T-helper 1 cell treated with Interleukin-12 subunit alpha and Interleukin-12 subunit beta and Interleukin-4 antibody, amounts not matched to agents 30 ng/mL and 1 ng/mL, for 36 hours (primary cell): ENCODE results near the gene WFDC10A. TPM values are rescaled to one million over a fixed set of nuclear protein-coding genes. Genes with fewer than 3 reads are reported as not detected.
"Not testable (repeated sequence)": the region's sequence is repeated elsewhere in the genome, so short reads cannot be mapped to it uniquely, and the experiment has no call there.

ENCODE experiments used
- intact Hi-C: fragments of 100-400 bp; cut with micrococcal nuclease; formaldehyde crosslinking; loops from one replicate; pipeline ENCODE4 v1.15.1; 2024
- total RNA-seq: library from RNA; stranded (reverse); gene quantifications from 2 replicates; pipeline ENCODE4 v1.2.3, GENCODE V29; 2022

Gene WFDC10A
- total RNA-seq, 1 donor from 2014 or later: not detected

DNA sequence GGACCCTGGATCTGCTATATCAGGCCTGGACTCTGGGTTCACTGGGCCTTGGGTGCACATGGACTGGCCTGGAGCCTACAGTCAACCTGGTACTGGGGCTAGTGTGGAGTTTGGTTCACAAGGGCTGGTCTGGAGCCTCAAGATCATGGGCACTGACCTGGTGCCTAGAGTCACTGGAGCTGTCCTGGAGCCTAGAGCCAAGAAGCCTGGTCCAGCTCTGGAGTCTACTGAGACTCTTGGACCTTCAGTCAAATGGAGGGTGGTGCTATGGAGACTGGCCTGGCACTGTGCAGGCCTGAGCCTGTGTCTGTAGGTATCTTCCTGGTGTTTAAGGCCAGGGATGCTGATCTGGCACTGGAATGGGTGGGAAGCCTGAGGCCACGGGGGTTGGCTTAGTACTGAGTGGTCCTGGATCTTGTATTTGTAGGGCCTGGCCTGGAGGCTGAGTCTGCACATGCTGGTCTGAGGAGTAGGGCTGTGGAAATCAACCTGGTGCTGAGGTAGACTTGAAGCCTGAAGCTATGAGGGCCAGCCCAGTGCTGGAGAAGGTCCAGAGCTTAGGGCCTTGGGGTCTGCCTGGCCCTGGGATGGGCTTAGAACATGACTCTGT is 18.0 kb downstream of the WFDC10A start:
- intact Hi-C loops: no loop called here

DNA sequence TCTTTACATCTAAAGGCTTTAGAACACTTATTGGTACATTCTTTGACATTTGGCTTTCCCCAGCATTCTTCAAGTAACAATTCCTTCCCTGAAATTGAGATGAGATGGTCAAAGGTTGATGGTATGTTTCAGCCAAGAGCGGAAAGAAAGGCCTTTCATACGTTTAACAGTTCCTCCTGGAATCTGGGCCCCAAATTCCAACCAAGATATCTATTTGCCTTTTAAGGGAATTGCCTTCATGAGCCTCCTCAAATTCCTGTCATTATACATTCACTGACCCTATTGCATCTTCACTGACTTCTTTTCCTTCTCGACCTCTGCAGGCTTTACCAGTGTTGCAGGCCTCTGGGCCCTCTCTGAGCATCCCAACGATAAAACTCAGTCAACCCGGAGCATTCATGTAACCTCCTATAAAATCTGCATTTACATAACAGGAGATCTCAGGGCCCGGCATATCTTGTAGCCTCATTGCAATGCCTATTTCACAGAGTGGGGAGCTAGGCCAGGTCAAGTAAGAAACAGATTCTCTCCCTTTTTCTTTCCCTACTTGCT is 19.8 kb downstream of the WFDC10A start:
- intact Hi-C loops: no loop called here

DNA sequence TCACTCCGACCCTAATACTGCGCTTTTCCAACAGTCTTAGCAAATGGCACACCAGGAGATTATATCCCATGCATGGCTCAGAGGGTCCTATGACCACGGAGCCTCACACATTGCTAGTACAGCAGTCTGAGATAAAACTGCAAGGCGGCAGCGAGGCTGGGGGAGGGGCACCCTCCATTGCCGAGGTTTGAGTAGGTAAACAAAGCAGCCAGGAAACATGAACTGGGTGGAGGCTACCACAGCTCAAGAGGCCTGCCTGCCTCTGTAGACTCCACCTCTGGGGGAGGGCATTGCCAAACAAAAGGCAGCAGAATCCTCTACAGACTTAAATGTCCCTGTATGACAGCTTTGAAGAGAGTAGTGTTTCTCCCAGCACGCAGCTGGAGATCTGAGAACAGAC is 22.2 kb downstream of the WFDC10A start:
- intact Hi-C loops: not testable (repeated sequence)

DNA sequence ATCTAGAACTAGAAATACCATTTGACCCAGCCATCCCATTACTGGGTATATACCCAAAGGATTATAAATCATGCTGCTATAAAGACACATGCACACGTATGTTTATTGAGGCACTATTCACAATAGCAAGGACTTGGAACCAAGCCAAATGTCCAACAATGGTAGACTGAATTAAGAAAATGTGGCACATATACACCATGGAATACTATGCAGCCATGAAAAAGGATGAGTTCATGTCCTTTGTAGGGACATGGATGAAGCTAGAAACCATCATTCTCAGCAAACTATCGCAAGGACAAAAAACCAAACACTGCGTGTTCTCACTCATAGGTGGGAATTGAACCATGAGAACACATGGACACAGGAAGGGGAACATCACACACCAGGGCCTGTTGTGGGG is 27.5 kb downstream of the WFDC10A start:
- intact Hi-C loops: not testable (repeated sequence)

DNA sequence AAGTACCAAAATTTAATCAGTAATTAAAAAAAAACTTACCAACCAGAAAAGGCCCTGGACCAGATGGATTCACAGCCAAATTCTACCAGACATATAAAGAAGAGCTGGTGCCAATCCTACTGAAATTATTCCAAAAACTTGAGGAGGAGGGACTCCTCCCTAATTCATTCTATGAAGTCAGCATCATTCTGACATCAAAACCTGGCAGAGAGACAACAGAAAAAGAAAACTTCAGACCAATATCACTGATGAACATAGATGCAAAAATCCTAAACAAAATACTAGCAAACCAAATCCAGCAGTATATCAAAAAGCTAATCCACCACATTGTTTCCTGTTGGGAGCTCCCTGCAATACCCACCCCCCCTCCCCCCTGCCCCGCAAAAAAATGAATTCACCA is 40.6 kb downstream of the WFDC10A start, which contains the start of gene WFDC11:
TSS of gene WFDC11 (minus strand) at position 101 of the 400 bp plus-strand sequence. CDS start 19,639 bp downstream, outside the sequence.
- intact Hi-C loops: no loop called here

DNA sequence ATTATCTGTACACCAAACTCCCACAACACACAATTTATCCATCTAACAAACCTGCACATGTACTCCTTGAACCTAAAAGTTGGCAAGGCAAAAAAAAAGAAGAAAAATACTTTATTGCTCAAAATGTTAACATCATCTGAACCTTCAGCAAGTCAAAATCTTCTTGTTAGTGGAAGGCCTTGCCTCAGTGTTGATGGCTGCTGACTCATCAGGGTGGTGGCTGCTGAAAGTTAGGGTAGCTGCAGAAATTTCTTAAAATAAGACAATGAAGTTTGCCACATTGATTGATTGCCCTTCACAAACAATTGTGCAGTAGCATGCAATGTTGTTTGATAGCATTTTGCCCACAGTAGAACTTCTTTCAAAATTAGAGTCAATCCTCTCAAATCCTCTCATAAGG is 43.2 kb downstream of the WFDC10A start:
- intact Hi-C loops: no loop called here

DNA sequence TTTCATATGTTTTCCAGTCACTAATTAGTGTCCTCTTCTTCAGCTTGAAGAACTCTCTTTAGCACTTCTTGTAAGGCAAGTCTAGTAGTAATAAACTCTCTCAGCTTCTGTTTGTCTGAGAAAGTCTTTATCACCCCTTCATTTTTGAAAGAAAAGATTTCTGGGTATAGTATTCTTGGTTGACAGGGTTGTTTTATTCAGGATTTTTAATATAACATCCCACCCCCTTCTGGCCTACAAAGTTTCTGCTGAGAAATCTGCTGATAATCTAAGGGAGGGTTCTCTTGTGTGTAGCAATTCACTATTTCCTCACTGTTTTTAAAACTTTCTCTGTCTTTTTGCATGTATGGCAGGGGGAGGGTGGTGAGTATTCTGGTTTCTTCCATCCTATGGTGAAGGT is 50.1 kb downstream of the WFDC10A start:
- intact Hi-C loops: no loop called here

Other genes with a start within 250 kb of the WFDC10A start
- 19.6 and 22.5 TPM in 2 replicates for gene DBNDD2, start 221.4 kb upstream of the WFDC10A start, total RNA-seq
- gene PIGT, start 213.6 kb upstream of the WFDC10A start, total RNA-seq: 85.2 and 87.5 TPM in 2 replicates
- gene WFDC2, start 160.0 kb upstream of the WFDC10A start, total RNA-seq: 0.34 TPM in 1 of 2 replicates, not detected in the other
- not detected in 2 replicates for gene SPINT3, start 114.1 kb upstream of the WFDC10A start, total RNA-seq
- gene WFDC6, start 90.3 kb upstream of the WFDC10A start, total RNA-seq: not detected in 2 replicates
- not detected in 2 replicates for gene EPPIN, start 82.3 kb upstream of the WFDC10A start, total RNA-seq
- not detected in 2 replicates for gene WFDC8, start 50.5 kb upstream of the WFDC10A start, total RNA-seq
- not detected in 2 replicates for gene WFDC9, start 1.5 kb downstream of the WFDC10A start, total RNA-seq
- gene WFDC11, start 40.5 kb downstream of the WFDC10A start, total RNA-seq: not detected in 2 replicates
- gene WFDC13, start 72.3 kb downstream of the WFDC10A start, total RNA-seq: not detected in 2 replicates
- gene WFDC10B, start 75.3 kb downstream of the WFDC10A start, total RNA-seq: not detected in 2 replicates
- not detected in 2 replicates for gene SPINT4, start 92.6 kb downstream of the WFDC10A start, total RNA-seq
- gene WFDC3, start 162.1 kb downstream of the WFDC10A start, total RNA-seq: not detected in 2 replicates
- 32.2 and 33.6 TPM in 2 replicates for gene DNTTIP1, start 162.2 kb downstream of the WFDC10A start, total RNA-seq
- 132 and 140 TPM in 2 replicates for gene UBE2C, start 182.9 kb downstream of the WFDC10A start, total RNA-seq
- gene TNNC2, start 197.6 kb downstream of the WFDC10A start, total RNA-seq: not detected in 2 replicates
- 0.24 and 0.59 TPM in 2 replicates for gene SNX21, start 204.1 kb downstream of the WFDC10A start, total RNA-seq
- 33.9 TPM in 2 replicates for gene ACOT8, start 227.7 kb downstream of the WFDC10A start, total RNA-seq
- gene ZSWIM3, start 227.9 kb downstream of the WFDC10A start, total RNA-seq: 6.4 and 7.4 TPM in 2 replicates